SHP77 treated with DMSO at 0.1 percent for 48 hours (cell line): Measurements from ENCODE around the gene TCTN2.

Experiments used
- DNase-seq: peaks from one replicate; lab custom pipeline; 2025; lab: John Stamatoyannopoulos, UW

The TCTN2 gene

GRCh38 chr12:123686636-123687190 lies 15.8 kb downstream of the TCTN2 start:
- DNase-seq = no peak

- DNase-seq = no peak
These were observed 19.4 kb downstream of the TCTN2 start for GRCh38 chr12:123690191-123690840.

- no peak for DNase-seq
These were observed 25.3 kb downstream of the TCTN2 start for GRCh38 chr12:123696207-123696606.

GRCh38 chr12:123696646-123697045 lies 25.7 kb downstream of the TCTN2 start:
- DNase-seq = no peak

GRCh38 chr12:123705935-123706334 lies 35.0 kb downstream of the TCTN2 start:
- DNase-seq = no peak

- DNase-seq = no peak
These were observed 36.6 kb downstream of the TCTN2 start for GRCh38 chr12:123707466-123707865.

GRCh38 chr12:123712780-123713319 lies 41.9 kb downstream of the TCTN2 start:
- no peak for DNase-seq

- no peak for DNase-seq
These were observed 42.5 kb downstream of the TCTN2 start for GRCh38 chr12:123713398-123713797.

GRCh38 chr12:123713823-123714585 lies 43.1 kb downstream of the TCTN2 start:
- DNase-seq = no peak

GRCh38 chr12:123715195-123715594 lies 44.3 kb downstream of the TCTN2 start:
- DNase-seq = no peak

GRCh38 chr12:123717350-123717749 lies 46.4 kb downstream of the TCTN2 start:
- no peak for DNase-seq

GRCh38 chr12:123720141-123720814 lies 49.4 kb downstream of the TCTN2 start:
- no peak for DNase-seq

GRCh38 chr12:123721245-123721644 lies 50.3 kb downstream of the TCTN2 start:
- no peak for DNase-seq

- no peak for DNase-seq
These were observed 52.1 kb downstream of the TCTN2 start for GRCh38 chr12:123723011-123723410.

- DNase-seq = no peak
These were observed 52.9 kb downstream of the TCTN2 start for GRCh38 chr12:123723765-123724164.

- DNase-seq = no peak
These were observed 55.3 kb downstream of the TCTN2 start for GRCh38 chr12:123726244-123726643.

GRCh38 chr12:123726962-123727361 lies 56.0 kb downstream of the TCTN2 start:
- DNase-seq = no peak

- DNase-seq = no peak
These were observed 57.0 kb downstream of the TCTN2 start for GRCh38 chr12:123727878-123728277.

- DNase-seq = no peak
These were observed 60.7 kb downstream of the TCTN2 start for GRCh38 chr12:123731596-123731995.

- DNase-seq = no peak
These were observed 61.3 kb downstream of the TCTN2 start for GRCh38 chr12:123732251-123732650.

GRCh38 chr12:123733229-123733628 lies 62.3 kb downstream of the TCTN2 start:
- no peak for DNase-seq

GRCh38 chr12:123734268-123734667 lies 63.4 kb downstream of the TCTN2 start:
- DNase-seq = no peak
